Common myeloid progenitor, CD34-positive (primary cell): Measurements from ENCODE around the gene PTBP1.

ENCODE experiments used
- CTCF ChIA-PET: fragments of 350-600 bp; sonication (Branson Sonifier 250); formaldehyde crosslinking; loops from one replicate; lab custom pipeline; 2021; ENCODE audit warnings: antibody characterized with exemption; lab: Charles Lee
- POLR2A ChIA-PET: fragments of 350-600 bp; sonication (Branson Sonifier 250); formaldehyde crosslinking; loops from one replicate; lab custom pipeline; 2021; ENCODE audit warnings: antibody characterized with exemption; lab: Charles Lee
- DNase-seq, 3 donors: peaks; one replicate each; pipeline versions ENCODE4 v3.0.0 to v3.0.0-alpha.2; 2013
- H3K27ac ChIP-seq, 2 experiments: 1 replicate in 1 of 2; 2 replicates in 1 of 2; pipeline ENCODE4 v1.7.0; 2013; ENCODE audit warnings: inconsistent platforms in 2 of 2, low read length in 2 of 2, mild to moderate bottlenecking in 2 of 2, low read depth in 1 of 2, moderate library complexity in 1 of 2; ENCODE audit not compliant: severe bottlenecking in 2 of 2, insufficient read depth in 1 of 2, poor library complexity in 1 of 2
- H3K27me3 ChIP-seq, 5 experiments: replicated peaks in 2 of 5; 1 replicate in 3 of 5; 2 replicates in 2 of 5; pipeline versions ENCODE4 v1.6.1 to v1.7.0; 2013; ENCODE audit warnings: low read length in 4 of 5, mild to moderate bottlenecking in 2 of 5, moderate library complexity in 2 of 5, inconsistent platforms in 1 of 5; ENCODE audit not compliant: insufficient read depth in 5 of 5, control insufficient read depth in 4 of 5
- H3K36me3 ChIP-seq, 4 experiments: 1 replicate in 2 of 4; 2 replicates in 2 of 4; pipeline versions ENCODE4 v1.6.1 to v1.7.0; 2013; ENCODE audit warnings: low read length in 3 of 4, control low read depth in 1 of 4, mild to moderate bottlenecking in 1 of 4; ENCODE audit not compliant: control insufficient read depth in 4 of 4, insufficient read depth in 4 of 4
- H3K4me1 ChIP-seq, 4 experiments: 1 replicate in 3 of 4; 2 replicates in 1 of 4; pipeline versions ENCODE4 v1.6.1 to v1.7.1; 2013; ENCODE audit warnings: low read length in 3 of 4, mild to moderate bottlenecking in 3 of 4, control low read depth in 1 of 4, inconsistent platforms in 1 of 4, moderate library complexity in 1 of 4; ENCODE audit not compliant: control insufficient read depth in 4 of 4, insufficient read depth in 4 of 4; ENCODE audit errors: control extremely low read depth in 1 of 4
- H3K4me3 ChIP-seq, 7 experiments: 1 replicate in 4 of 7; 2 replicates in 3 of 7; pipeline versions ENCODE4 v1.5.1 to v1.7.0; 2013; ENCODE audit warnings: mild to moderate bottlenecking in 7 of 7, low read length in 6 of 7, moderate library complexity in 6 of 7, inconsistent platforms in 2 of 7, low read depth in 2 of 7, control low read depth in 1 of 7; ENCODE audit not compliant: insufficient read depth in 4 of 7, control insufficient read depth in 1 of 7; ENCODE audit errors: extremely low read depth in 1 of 7
- H3K9me3 ChIP-seq, 5 experiments: 1 replicate in 4 of 5; 2 replicates in 1 of 5; pipeline versions ENCODE4 v1.6.1 to v1.7.1; 2013; ENCODE audit warnings: low read length in 4 of 5, mild to moderate bottlenecking in 2 of 5, inconsistent platforms in 1 of 5, low read depth in 1 of 5, moderate library complexity in 1 of 5; ENCODE audit not compliant: control insufficient read depth in 4 of 5, insufficient read depth in 2 of 5; ENCODE audit errors: control extremely low read depth in 1 of 5
- WGBS: methylation state at CpG from one replicate; pipeline ENCODE4 v1.1.5; 2013; ENCODE audit not compliant: insufficient coverage; 5-methylcytosine and 5-hydroxymethylcytosine counted together

Gene PTBP1

DNA sequence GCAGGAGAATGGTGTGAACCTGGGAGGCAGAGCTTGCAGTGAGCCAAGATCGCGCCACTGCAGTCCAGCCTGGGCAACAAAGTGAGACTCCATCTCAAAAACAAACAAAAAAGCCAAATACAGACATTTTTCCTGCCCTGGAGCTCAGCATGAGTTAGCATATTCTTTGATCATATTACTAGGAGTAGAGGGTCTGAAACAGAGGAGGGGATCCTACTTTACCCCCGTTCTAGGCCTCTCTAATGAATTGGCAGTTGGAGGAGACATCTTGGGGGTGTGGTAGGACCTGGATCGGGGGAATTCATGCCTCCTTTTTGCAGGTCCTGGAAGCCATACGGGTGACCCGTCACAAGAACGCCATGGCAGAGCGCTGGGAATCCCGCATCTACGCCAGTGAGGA lies 34.1 kb upstream of the PTBP1 start:
- WGBS, result 94% methylated on average over 7 of the region's 10 CpGs
- no peak for DNase-seq
- peaks cover 0 to 7% (median 5%) of the 10 kb centered on the region in 5 experiments for H3K9me3 ChIP-seq
- POLR2A ChIA-PET, result no interaction called here
- no peak overlapping the region for H3K4me3 ChIP-seq
- H3K27ac ChIP-seq, result no peak overlapping the region
- CTCF ChIA-PET, result interaction anchor here (0.6 to 2.1 kb wide), 2 partner anchors 10 to 23 kb away, joined by 3 to 5 read pairs; no protein-coding TSS in a partner anchor
- no peaks in the 10 kb centered on the region for H3K4me1 ChIP-seq
- no peaks in the 10 kb centered on the region for H3K36me3 ChIP-seq
- no peaks in the 10 kb centered on the region for H3K27me3 ChIP-seq

DNA sequence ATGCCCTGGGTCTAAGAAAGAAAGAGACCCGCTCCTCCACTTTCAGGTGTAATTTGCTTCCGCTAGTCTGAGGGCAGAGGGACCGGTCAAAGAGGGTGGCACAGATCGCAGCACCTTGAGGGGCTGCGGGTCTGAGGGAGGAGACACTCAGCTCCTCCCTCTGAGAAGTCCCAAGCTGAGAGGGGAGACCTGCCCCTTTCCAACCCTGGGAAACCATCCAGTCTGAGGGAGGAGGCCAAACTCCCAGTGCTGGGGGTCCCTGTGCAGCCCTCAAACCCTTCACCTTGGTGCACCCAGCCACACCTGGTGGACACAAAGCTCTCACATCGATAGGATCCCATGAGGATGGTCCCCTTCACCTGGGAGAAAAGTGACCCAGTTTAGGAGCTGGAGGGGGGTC lies 33.4 kb upstream of the PTBP1 start:
- Histone ChIP-seq H3K9me3 (peaks cover 0 to 2% (median 0%) of the 10 kb centered on the region in 5 experiments), H3K27ac (no peak overlapping the region), H3K4me3 (no peak overlapping the region), H3K4me1 (no peaks in the 10 kb centered on the region), H3K36me3 (no peaks in the 10 kb centered on the region), H3K27me3 (no peaks in the 10 kb centered on the region)
- no peak for DNase-seq
- ChIA-PET POLR2A (no interaction called here), CTCF (interaction anchor here (2.1 kb wide), 1 partner anchor 10 kb away, joined by 5 read pairs; no protein-coding TSS in a partner anchor)
- WGBS, result 83% methylated on average over 5 of the region's 6 CpGs

DNA sequence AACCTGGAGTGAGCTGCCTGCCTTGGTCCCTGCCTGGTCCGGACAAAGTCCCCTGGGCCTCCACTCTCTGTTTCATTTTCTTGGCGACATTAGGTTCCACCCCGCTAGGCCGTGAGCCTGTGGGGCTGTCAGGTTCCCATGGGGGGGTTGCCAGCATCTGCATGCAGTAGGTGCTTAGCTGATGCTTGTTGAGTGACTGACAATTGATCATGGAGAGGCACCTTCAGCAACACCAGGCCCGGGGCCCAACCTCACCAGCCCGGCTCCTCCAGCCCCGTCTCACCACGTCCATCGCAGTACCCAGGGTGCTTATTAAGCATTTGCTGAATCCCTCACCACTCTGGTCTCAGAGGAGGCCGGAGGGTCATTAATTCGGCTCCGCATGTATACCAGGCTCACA lies 33.0 kb upstream of the PTBP1 start:
- ChIA-PET CTCF (interaction anchor here (2.1 kb wide), 1 partner anchor 9 kb away, joined by 5 read pairs; no protein-coding TSS in a partner anchor), POLR2A (no interaction called here)
- no peaks in the 10 kb centered on the region for H3K4me1 ChIP-seq
- peaks cover 0 to 2% (median 0%) of the 10 kb centered on the region in 5 experiments for H3K9me3 ChIP-seq
- no peaks in the 10 kb centered on the region for H3K27me3 ChIP-seq
- no peak for DNase-seq
- H3K36me3 ChIP-seq, result no peaks in the 10 kb centered on the region
- whole genome bisulfite sequencing, result over 99% methylated on average over 12 of the region's 12 CpGs
- no peak overlapping the region for H3K4me3 ChIP-seq
- no peak overlapping the region for H3K27ac ChIP-seq

DNA sequence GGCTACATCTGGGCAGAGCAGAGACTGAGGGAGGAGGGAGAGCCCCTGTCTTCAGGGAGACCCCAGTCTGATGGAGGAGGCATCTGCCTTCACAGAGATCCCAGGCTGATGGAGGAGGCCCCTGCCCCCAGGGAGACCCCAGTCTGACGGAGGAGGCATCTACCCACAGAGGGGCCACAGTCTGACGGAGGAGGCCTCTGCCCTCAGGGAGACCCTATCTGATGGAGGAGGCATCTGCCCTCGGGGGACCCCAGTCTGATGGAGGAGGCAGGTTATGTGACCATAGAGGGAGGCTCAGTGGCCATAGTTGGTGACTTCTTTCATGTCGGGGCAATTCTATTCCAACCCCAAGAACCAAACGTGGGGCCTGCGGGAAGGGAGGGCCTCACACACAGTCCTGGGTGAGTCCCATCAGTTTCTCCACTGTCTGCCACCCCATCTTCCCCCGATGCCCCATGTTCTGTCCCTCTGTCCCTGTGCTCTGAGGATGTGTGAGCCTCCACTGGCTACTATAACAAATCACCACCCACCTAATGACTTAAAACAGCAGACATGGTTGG lies 32.0 kb upstream of the PTBP1 start:
- H3K36me3 ChIP-seq, result no peaks in the 10 kb centered on the region
- H3K27ac ChIP-seq, result no peak overlapping the region
- peaks cover 0 to 2% (median 0%) of the 10 kb centered on the region in 5 experiments for H3K9me3 ChIP-seq
- no peaks in the 10 kb centered on the region for H3K4me1 ChIP-seq
- no peak for DNase-seq
- 93% methylated on average over 5 of the region's 7 CpGs for WGBS
- H3K27me3 ChIP-seq, result no peaks in the 10 kb centered on the region
- CTCF ChIA-PET, result interaction anchor here (2.1 kb wide), 1 partner anchor 8 kb away, joined by 5 read pairs; no protein-coding TSS in a partner anchor
- POLR2A ChIA-PET, result no interaction called here
- no peak overlapping the region for H3K4me3 ChIP-seq

DNA sequence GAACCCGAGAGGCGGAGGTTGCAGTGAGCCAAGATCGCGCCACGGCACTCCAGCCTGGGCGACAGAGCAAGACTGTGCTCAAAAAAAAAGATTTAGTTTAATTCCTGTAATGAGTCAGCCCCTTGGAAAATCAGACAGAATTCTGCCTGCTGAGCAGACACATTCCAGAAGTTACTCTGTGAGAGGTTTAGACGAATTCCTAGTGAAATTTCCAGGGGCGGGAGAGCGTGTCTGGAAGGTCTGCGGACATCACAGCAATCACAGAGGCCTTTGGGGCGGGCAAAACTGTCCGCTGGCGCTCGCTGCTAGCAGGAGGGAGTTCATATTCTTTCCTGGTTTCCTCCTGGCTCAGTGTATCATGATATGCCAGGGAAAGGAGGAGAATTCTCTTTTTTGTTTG lies 28.8 kb upstream of the PTBP1 start:
- Histone ChIP-seq H3K27ac (no peak overlapping the region), H3K36me3 (no peaks in the 10 kb centered on the region), H3K9me3 (no peaks in the 10 kb centered on the region), H3K27me3 (no peaks in the 10 kb centered on the region), H3K4me1 (no peaks in the 10 kb centered on the region), H3K4me3 (no peak overlapping the region)
- ChIA-PET CTCF (interaction anchor here (1.6 kb wide), 1 partner anchor 31 kb away, joined by 4 read pairs; no protein-coding TSS in a partner anchor), POLR2A (no interaction called here)
- WGBS, result 95% methylated on average over 14 of the region's 14 CpGs
- DNase-seq, result no peak

DNA sequence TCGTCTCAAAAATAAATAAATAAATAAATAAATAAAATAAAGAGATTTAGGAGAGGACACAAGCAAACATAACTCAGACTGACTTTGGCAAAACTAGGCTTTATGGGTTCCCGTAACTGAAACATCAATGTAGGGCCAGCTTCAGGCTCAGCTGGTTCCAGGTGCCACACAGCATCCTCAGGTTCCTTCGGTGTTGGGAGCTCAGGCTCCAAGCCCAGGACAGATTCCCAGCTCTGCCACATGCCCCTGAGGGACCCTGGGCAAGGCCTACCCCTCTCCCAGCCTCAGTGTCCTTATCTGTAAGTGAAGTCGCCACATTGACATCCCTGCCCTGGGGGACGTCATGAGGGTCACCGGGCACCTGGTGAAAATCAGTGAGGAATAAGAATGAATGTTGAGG lies 27.6 kb upstream of the PTBP1 start:
- no peaks in the 10 kb centered on the region for H3K9me3 ChIP-seq
- POLR2A ChIA-PET, result no interaction called here
- DNase-seq, result no peak

DNA sequence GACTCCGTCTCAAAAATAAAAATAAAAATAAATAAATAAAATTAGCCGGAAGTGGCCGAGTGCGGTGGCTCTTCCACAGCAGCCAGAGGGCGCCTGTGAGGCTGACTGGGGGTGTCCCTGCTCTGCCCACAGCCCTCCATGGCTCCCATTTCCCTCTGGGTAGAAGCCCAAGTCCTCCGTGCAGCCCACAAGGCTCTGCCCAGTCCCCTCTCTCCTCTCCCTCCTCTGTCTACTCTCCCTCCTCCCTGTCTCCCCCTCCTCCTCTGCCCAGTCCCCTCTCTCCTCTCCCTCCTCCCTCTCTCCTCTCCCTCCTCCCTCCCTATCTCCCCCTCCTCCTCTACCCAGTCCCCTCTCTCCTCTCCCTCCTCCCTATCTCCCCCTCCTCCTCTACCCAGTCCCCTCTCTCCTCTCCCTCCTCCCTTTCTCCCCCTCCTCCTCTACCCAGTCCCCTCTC lies 25.9 kb upstream of the PTBP1 start:
- WGBS, result 8% methylated on average over 3 of the region's 6 CpGs
- ChIA-PET POLR2A (no interaction called here), CTCF (interaction anchor here (0.9 to 2.4 kb wide), 5 partner anchors 31 to 148 kb away, joined by 4 to 9 read pairs (median 6); partner anchors contain the start of gene ELANE)
- peak; percentile 60 to 81 (median 80) for DNase-seq
- no peak overlapping the region for H3K27ac ChIP-seq
- no peaks in the 10 kb centered on the region for H3K36me3 ChIP-seq
- H3K4me1 ChIP-seq, result no peaks in the 10 kb centered on the region
- H3K9me3 ChIP-seq, result no peaks in the 10 kb centered on the region
- no peaks in the 10 kb centered on the region for H3K27me3 ChIP-seq
- no peak overlapping the region for H3K4me3 ChIP-seq

More for the DNA sequence above, 27.6 kb upstream of the PTBP1 start:
- CTCF ChIA-PET, result interaction anchor here (0.6 to 2.4 kb wide), 11 partner anchors 15 to 212 kb away, joined by 3 to 9 read pairs (median 4); partner anchors contain the start of gene ELANE
- H3K27ac ChIP-seq, result no peak overlapping the region
- 93% methylated on average over 5 of the region's 6 CpGs for WGBS
- H3K27me3 ChIP-seq, result no peaks in the 10 kb centered on the region
- H3K36me3 ChIP-seq, result no peaks in the 10 kb centered on the region
- no peaks in the 10 kb centered on the region for H3K4me1 ChIP-seq
- no peak overlapping the region for H3K4me3 ChIP-seq
